SH-SY5Y (cell line): ENCODE results near the gene HPS3.

ENCODE experiments used
- GATA2 ChIP-seq: IDR thresholded peaks from 2 replicates; pipeline ENCODE4 v1.6.1; 2011; ENCODE audit warnings: mild to moderate bottlenecking, low read depth, low read length
- GATA3 ChIP-seq: IDR thresholded peaks from 2 replicates; pipeline ENCODE4 v1.6.1; 2011; ENCODE audit warnings: low read depth, mild to moderate bottlenecking, low read length, moderate library complexity

DNA sequence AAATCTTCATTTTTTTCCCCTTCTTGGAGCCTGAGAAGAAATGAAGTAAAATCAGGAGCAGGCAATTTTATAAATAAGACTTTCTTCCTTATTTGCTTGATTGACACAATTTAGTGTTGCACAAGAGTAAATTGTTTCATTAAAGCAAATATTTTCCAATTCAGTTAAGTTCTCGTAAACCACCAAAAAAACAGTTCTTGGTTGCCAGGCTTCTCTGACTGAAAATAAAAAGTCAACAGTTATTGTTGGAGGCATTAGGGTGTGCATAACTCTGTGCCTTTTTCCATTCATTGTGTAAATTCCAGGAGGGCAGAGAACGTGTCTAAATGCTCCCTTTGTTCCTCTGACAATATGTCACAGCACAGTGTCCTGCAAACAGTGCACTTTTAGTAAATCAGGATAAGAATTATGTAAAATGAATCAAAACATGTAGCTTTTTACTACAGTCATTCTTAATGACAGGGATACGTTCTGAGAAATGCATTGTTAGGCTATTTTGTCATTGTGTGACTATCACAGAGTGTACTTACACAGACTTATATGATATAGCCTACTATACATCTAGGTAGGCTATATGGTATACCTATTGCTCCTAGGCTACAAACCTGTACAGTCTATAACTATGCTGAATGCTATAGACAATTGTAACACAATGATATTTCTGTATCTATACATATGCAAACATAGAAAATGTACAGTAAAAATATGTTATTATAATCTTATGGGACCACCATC lies 92.5 kb downstream of the HPS3 start, which contains the start of gene CP:
- no peak for TF ChIP-seq GATA3
- no peak for TF ChIP-seq GATA2
